ENCODE results near the gene MKNK2.
A peak's percentile ranks its signal among the peaks of the same experiment; 100 is the strongest.

Gene MKNK2

DNA sequence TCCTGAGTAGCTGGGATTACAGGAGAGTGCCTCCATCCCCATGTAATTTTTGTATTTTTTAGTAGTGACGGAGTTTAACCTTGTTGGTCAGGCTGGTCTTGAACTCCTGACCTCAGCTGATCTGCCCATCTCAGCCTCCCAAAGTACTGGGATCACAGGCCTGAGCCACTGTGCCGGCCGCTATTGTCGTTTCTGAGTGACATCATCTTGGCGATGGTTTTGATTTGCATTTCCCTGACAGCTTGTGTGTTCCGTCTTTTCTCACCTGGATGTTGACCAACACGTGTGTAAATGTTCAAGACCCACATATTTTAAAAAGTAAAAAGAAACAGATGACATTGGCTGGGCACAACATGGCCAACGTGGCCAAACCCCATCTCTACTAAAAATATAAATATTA, 12.8 kb upstream of the MKNK2 start:
- Histone ChIP-seq H3K27ac (0 out of 22 replicates have a peak overlapping the region, but pooled peaks of 2 of the 11 experiments have one; percentile 9 to 10), H3K4me3 (no peak overlapping the region), H3K4me2 (peak overlapping the region in 10 of 11 experiments; percentile 1 to 100 (median 99); a peak in 18 of 22 replicates), H3K36me3 (peaks cover 0 to 5% (median 0%) of the 10 kb centered on the region in 11 experiments; a peak in 3 of 22 replicates), H3K9ac (peak overlapping the region in 4 of 11 experiments; percentile 22 to 62 (median 38); a peak in 2 of 22 replicates), H4K20me1 (peaks cover 0 to 8% (median 0%) of the 10 kb centered on the region in 11 experiments; a peak in 2 of 22 replicates), H3K27me3 (no peaks in the 10 kb centered on the region), H3K4me1 (peaks cover 42 to 72% (median 66%) of the 10 kb centered on the region in 10 experiments), H3K9me3 (replicated peaks in 1 of 11) (no peaks in the 10 kb centered on the region)
- no peak for TF ChIP-seq Cebpa-rat (IDR thresholded peaks at IDR 0.05)

DNA sequence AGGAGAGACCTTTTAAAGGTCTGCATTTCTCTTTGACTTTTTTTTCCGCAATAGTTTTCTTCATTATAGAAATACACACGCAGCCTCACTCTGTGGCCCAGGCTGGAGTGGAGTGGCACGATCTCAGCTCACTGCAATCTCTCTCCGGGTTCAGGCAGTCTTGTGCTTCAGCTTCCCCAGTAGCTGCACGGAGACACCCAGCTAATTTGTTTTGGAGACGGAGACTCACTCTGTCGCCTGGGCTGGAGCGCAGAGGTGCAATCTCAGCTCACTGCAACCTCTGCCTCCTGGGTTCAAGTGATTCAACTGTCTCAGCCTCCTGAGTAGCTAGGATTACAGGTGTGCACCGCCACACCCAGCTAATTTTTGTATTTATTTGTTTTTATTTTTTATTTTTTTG, 11.7 kb upstream of the MKNK2 start:
- peak overlapping the region; percentile 91 to 100 (median 99) for H3K4me2 ChIP-seq
- H3K9ac ChIP-seq, result peak overlapping the region in 4 of 11 experiments; percentile 88 to 90 (median 89); a peak in 6 of 22 replicates
- H3K4me3 ChIP-seq, result peak overlapping the region in 1 of 10 experiments; percentile 68; a peak in 1 of 20 replicates
- H4K20me1 ChIP-seq, result peaks cover 0 to 3% (median 0%) of the 10 kb centered on the region in 11 experiments; a peak in 1 of 22 replicates
- no peaks in the 10 kb centered on the region for H3K27me3 ChIP-seq
- H3K4me1 ChIP-seq, result peaks cover 52 to 74% (median 69%) of the 10 kb centered on the region in 10 experiments
- H3K36me3 ChIP-seq, result no peaks in the 10 kb centered on the region
- no peak for TF ChIP-seq Cebpa-rat (IDR thresholded peaks at IDR 0.05)
- peak overlapping the region in 5 of 11 experiments; percentile 90 to 92 (median 91); a peak in 6 of 22 replicates for H3K27ac ChIP-seq
- H3K9me3 ChIP-seq (replicated peaks in 1 of 11), result no peaks in the 10 kb centered on the region

GRCh38 chr19:2062389-2062729, 11.3 kb upstream of the MKNK2 start:
- H3K4me3 ChIP-seq, result peak overlapping the region; percentile 55 to 80 (median 68)
- TF ChIP-seq Cebpa-rat (IDR thresholded peaks at IDR 0.05), result no peak
- H3K4me2 ChIP-seq, result peak overlapping the region; percentile 91 to 100 (median 99)

DNA sequence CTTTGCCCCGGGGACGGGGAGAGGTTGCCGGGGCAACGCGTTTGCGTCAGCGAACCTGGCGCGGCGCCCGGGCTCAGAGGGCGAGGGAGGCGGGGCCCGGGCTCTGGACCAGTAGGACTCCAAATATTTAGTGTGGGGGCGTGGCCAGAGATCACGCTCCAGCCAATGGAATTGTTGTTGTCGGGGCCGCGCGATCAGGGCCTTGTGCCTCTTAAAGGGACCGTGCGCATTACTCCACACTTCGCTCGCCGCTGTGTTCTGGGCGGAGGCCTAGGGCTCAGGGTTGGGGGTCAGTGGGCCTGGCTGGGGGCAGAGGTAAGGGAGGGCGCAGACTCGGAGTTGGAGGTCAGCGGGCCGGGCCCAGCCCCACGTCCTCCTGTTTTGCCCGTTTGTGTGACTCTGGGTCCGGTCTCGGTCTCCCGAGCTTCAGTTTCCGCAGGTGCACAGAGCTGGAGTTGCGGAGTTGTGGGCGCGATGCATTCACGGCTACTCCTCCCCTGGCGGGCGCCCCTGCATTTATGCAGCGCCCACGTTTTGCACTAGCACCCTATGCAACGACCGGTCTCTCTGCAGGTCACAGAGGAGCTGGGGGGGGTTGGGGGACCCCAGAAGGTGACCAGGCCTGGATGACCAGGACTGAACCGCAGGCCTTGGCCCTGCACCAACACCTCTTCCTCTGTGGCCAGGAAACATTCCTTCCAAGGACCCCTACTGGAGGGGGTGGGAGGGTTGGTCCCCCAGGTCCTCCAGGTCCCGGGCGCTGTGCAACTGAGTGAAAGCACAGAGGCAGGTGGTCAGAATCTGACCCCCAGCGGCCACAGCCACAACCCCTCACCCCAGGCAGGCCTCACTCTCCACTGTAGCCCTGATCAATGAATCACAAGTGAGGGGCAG, 10.7 kb upstream of the MKNK2 start:
- H3K4me1 ChIP-seq, result peaks cover 63 to 81% (median 78%) of the 10 kb centered on the region in 10 experiments
- no peaks in the 10 kb centered on the region for H3K36me3 ChIP-seq
- TF ChIP-seq Cebpa-rat (IDR thresholded peaks at IDR 0.05), result 0 out of 22 replicates have a peak, but pooled peaks of 1 of the 11 experiments have one; percentile 9
- H3K27me3 ChIP-seq, result no peaks in the 10 kb centered on the region
- H4K20me1 ChIP-seq, result no peaks in the 10 kb centered on the region
- H3K9me3 ChIP-seq (replicated peaks in 1 of 11), result no peaks in the 10 kb centered on the region
- H3K9ac ChIP-seq, result peak overlapping the region; percentile 80 to 95 (median 89)
- H3K27ac ChIP-seq, result peak overlapping the region; percentile 80 to 97 (median 92)
- H3K4me3 ChIP-seq, result peak overlapping the region; percentile 55 to 80 (median 68)
- peak overlapping the region; percentile 96 to 100 (median 99) for H3K4me2 ChIP-seq

More at GRCh38 chr19:2062389-2062729, 11.3 kb upstream of the MKNK2 start:
- Histone ChIP-seq H3K9ac (peak overlapping the region; percentile 80 to 95 (median 89); a peak in 21 of 22 replicates), H3K9me3 (replicated peaks in 1 of 11) (no peaks in the 10 kb centered on the region), H3K27me3 (no peaks in the 10 kb centered on the region), H3K36me3 (no peaks in the 10 kb centered on the region), H4K20me1 (no peaks in the 10 kb centered on the region), H3K27ac (peak overlapping the region in 10 of 11 experiments; percentile 88 to 97 (median 92); a peak in 18 of 22 replicates), H3K4me1 (peaks cover 56 to 78% (median 72%) of the 10 kb centered on the region in 10 experiments)

DNA sequence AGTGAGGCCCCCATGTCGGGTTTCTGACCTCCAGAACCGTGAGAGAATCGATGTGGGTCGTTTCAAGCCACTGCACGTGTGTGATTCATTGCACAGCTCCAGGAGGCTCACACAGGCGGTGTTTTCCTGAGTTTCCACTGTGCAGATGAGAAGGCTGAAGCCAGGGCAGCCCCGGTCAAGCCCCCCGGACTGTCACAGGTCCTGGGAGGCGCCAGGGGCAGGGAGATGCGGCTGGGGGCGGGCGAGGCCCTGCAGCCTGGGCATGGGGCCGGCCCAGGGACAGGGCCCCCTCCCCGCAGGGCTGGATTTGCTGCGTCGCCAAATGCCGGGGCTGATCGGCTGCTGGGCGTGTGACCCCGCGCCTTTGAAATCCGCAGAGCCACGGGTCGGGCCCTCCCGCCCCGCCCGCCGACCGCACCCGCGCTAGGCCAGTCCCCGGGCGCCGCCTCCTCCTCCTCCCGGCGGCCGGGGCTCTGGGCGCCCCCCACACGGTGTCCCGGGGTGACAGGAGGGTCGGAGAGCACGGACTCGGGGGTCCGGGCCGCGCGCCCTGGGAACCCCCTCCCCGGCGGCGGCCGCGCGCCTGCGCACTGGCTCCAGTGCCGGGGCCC, 9.9 kb upstream of the MKNK2 start:
- peak overlapping the region; percentile 55 to 80 (median 68) for H3K4me3 ChIP-seq
- H3K27me3 ChIP-seq, result no peaks in the 10 kb centered on the region
- peak overlapping the region; percentile 80 to 95 (median 89) for H3K9ac ChIP-seq
- H3K36me3 ChIP-seq, result no peaks in the 10 kb centered on the region
- no peaks in the 10 kb centered on the region for H3K9me3 ChIP-seq (replicated peaks in 1 of 11)
- TF ChIP-seq Cebpa-rat (IDR thresholded peaks at IDR 0.05), result no peak
- no peaks in the 10 kb centered on the region for H4K20me1 ChIP-seq
- peak overlapping the region; percentile 96 to 100 (median 99) for H3K4me2 ChIP-seq
- peak overlapping the region; percentile 80 to 97 (median 92) for H3K27ac ChIP-seq
- peaks cover 68 to 87% (median 84%) of the 10 kb centered on the region in 10 experiments for H3K4me1 ChIP-seq

DNA sequence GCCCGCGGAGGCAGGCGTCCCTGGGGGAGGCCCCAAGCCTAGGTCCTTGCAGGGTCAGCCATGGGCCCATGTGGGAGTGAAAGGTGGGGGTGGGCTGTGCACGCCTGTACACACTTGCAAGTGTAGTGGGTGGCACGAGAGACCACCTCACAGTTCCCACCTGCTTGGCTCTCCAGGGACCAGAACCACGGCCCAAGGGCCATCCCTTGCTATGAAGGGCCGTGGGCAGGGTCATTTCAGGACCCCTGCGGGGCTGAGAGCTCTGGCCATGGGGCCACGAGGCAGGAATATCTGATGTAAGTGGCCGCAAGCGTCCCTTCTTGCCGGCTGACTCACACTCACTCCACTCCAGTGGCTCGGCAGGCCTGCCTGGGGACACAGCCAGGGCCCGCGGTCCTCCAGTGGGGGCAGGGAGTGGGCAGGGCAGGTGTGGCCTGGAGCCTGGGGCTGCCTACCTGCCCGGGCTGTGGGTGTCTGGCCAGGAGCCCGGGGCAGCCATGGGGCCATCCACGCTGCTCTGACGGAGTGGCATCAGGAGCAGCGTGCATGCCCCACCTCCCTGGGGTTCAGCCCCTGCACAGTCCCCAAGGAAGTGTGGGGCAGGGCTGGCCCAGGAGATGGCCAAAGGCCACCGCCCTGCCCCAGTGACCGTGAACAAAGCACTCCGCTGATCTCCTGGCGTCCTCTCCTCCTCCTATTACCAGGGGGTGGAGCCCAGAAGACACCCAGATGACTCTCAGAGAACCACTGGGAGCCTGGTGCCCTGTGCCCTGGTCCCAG, 8.6 kb upstream of the MKNK2 start:
- H3K36me3 ChIP-seq, result no peaks in the 10 kb centered on the region
- no peaks in the 10 kb centered on the region for H3K27me3 ChIP-seq
- H3K9me3 ChIP-seq (replicated peaks in 1 of 11), result no peaks in the 10 kb centered on the region
- no peak for TF ChIP-seq Cebpa-rat (IDR thresholded peaks at IDR 0.05)
- peak overlapping the region; percentile 80 to 97 (median 92) for H3K27ac ChIP-seq
- no peaks in the 10 kb centered on the region for H4K20me1 ChIP-seq
- H3K4me2 ChIP-seq, result peak overlapping the region; percentile 96 to 100 (median 99)
- peak overlapping the region; percentile 80 to 95 (median 89) for H3K9ac ChIP-seq
- peak overlapping the region; percentile 55 to 80 (median 68); a peak in 17 of 20 replicates for H3K4me3 ChIP-seq
- H3K4me1 ChIP-seq, result peaks cover 77 to 93% (median 92%) of the 10 kb centered on the region in 10 experiments

- peak overlapping the region; percentile 80 to 97 (median 92); a peak in 21 of 22 replicates for H3K27ac ChIP-seq
- peaks cover 74 to 93% (median 91%) of the 10 kb centered on the region in 10 experiments for H3K4me1 ChIP-seq
- H3K27me3 ChIP-seq, result no peaks in the 10 kb centered on the region
- H3K9ac ChIP-seq, result peak overlapping the region; percentile 80 to 95 (median 89); a peak in 19 of 22 replicates
- H3K4me2 ChIP-seq, result peak overlapping the region; percentile 96 to 100 (median 99)
- no peaks in the 10 kb centered on the region for H3K9me3 ChIP-seq (replicated peaks in 1 of 11)
- no peaks in the 10 kb centered on the region for H4K20me1 ChIP-seq
- no peaks in the 10 kb centered on the region for H3K36me3 ChIP-seq
- H3K4me3 ChIP-seq, result peak overlapping the region in 2 of 10 experiments; percentile 68 to 71; a peak in 2 of 20 replicates
- no peak for TF ChIP-seq Cebpa-rat (IDR thresholded peaks at IDR 0.05)
Observed at GRCh38 chr19:2058570-2059421, 7.8 kb upstream of the MKNK2 start.

Measured in BLaER1 treated with 17β-estradiol and CSF1 and Interleukin-3, amounts not matched to agents 10 nM and 100 nM (cell line).